ENCODE measurements around the gene SLK. TPM values are rescaled to one million over a fixed set of nuclear protein-coding genes. Genes with fewer than 3 reads are reported as not detected.

SLK gene
- total RNA-seq, 1 experiment from 2014 or later = 15.5 TPM

GRCh38 chr10:103979530-103979929 lies 12.6 kb downstream of the SLK start:
- in situ Hi-C loops (cut with HindIII; ENCODE audit: low pct_unique_long_range_greater_than_20kb, low sequenced_read_pairs) = no loop called here
- DNase-seq (ENCODE audit: low read depth) = no peak

DNA sequence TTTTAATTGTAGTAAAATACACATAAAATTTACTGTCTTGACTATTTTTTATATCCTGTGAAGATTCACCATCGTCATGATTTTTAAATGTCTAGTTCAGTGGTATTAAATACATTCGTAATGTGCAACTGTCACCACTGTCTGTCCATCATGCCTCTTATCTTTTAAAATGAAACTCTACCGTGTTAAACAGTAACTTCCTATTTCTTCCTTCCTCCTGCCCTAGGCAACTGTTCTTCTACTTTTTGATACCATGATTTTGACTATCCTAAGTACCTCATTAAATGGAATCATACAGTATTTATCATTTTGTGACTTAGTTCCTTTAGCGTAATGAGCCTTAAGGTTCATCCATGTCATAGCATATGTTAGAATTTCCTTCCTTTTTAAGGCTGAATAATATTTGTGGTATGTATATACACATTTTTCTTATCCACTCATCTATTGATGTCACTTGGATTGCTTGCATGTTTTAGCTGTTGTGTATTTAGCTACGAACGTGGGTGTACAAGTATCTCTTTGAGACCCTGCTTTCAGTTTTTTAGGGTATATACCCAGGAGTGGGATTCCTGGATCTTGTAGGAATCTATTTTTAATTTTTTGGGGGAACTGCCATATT lies 13.5 kb downstream of the SLK start:
- in situ Hi-C loops (cut with HindIII; ENCODE audit: low pct_unique_long_range_greater_than_20kb, low sequenced_read_pairs) = no loop called here
- no peak for DNase-seq (ENCODE audit: low read depth)

DNA sequence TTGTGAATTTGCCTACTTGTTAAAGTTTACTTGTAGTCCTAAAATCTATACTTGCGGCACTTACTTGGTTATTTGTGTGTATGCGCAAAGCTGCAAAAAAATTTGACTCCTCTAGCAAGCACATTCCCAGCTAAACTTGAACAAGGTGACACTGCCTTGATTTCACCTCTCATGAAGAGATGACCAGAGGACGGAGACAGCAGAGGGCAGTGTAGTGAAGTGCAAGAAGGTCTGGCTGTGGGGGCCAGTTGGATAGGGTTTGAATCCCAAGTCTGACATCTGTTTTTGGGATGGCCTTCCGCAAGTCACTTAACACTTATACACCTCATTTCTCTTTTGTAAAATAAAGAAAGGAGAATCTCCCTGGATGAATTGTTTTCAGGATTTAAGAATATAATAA lies 15.7 kb downstream of the SLK start:
- no peak for DNase-seq (ENCODE audit: low read depth)
- in situ Hi-C loops (cut with HindIII; ENCODE audit: low pct_unique_long_range_greater_than_20kb, low sequenced_read_pairs) = no loop called here

GRCh38 chr10:103983367-103983911 lies 16.5 kb downstream of the SLK start:
- DNase-seq (ENCODE audit: low read depth) = no peak
- in situ Hi-C loops (cut with HindIII; ENCODE audit: low pct_unique_long_range_greater_than_20kb, low sequenced_read_pairs) = no loop called here

GRCh38 chr10:103985726-103986125 lies 18.8 kb downstream of the SLK start:
- in situ Hi-C loops (cut with HindIII; ENCODE audit: low pct_unique_long_range_greater_than_20kb, low sequenced_read_pairs) = no loop called here
- DNase-seq (ENCODE audit: low read depth) = no peak

DNA sequence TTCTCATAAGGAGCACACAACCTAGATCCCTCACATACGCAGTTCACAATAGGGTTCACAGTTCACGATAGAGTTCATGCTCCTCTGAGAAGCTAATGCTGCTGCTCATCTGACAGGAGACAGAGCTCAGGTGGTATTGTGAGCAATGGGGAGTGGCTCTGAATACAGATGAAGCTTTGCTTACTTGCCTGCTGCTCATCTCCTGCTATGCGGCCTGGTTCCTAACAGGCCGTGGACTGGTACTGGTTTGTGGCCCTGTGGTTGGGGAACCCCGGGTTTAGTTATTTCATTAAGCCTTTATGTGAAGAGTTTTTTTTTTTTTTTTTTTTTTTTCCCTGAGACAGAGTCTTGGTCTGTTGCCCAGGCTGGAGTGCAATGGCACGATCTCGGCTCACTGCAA lies 19.4 kb downstream of the SLK start:
- DNase-seq (ENCODE audit: low read depth) = no peak
- in situ Hi-C loops (cut with HindIII; ENCODE audit: low pct_unique_long_range_greater_than_20kb, low sequenced_read_pairs) = no loop called here

GRCh38 chr10:103990121-103990520 lies 23.2 kb downstream of the SLK start:
- in situ Hi-C loops (cut with HindIII; ENCODE audit: low pct_unique_long_range_greater_than_20kb, low sequenced_read_pairs) = no loop called here
- DNase-seq (ENCODE audit: low read depth) = no peak

DNA sequence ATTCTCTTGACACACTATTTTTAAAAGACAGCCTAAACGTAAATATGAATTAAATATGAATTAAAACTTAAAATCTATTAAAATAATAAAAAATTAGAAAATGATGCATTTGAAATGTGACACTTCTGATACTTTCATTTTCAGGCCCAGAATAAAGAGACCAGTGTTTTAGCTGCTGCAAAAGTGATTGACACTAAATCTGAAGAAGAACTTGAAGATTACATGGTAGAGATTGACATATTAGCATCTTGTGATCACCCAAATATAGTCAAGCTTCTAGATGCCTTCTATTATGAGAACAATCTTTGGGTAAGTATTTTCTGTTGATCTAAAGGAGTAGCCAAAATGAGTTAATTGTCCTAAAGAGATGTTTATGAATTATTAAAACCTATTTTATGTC lies 23.6 kb downstream of the SLK start:
- DNase-seq (ENCODE audit: low read depth) = no peak
- in situ Hi-C loops (cut with HindIII; ENCODE audit: low pct_unique_long_range_greater_than_20kb, low sequenced_read_pairs) = no loop called here

GRCh38 chr10:103991393-103992128 lies 24.6 kb downstream of the SLK start:
- no peak for DNase-seq (ENCODE audit: low read depth)
- in situ Hi-C loops (cut with HindIII; ENCODE audit: low pct_unique_long_range_greater_than_20kb, low sequenced_read_pairs) = no loop called here

GRCh38 chr10:103995134-103995533 lies 28.2 kb downstream of the SLK start:
- in situ Hi-C loops (cut with HindIII; ENCODE audit: low pct_unique_long_range_greater_than_20kb, low sequenced_read_pairs) = no loop called here
- DNase-seq (ENCODE audit: low read depth) = no peak

DNA sequence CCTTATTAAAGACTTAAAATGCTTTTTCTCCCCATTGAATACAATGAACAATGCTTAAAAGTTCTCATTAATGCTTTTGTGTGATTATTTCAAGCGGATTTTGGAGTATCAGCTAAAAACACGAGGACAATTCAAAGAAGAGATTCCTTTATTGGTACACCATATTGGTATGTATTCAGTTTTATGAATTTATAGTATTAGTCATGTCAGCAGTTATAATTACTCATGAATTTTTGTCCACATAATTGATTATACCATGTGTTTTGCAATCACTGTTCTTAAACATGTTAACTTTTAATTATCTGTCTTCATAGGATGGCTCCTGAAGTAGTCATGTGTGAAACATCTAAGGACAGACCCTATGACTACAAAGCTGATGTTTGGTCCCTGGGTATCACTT lies 31.9 kb downstream of the SLK start:
- in situ Hi-C loops (cut with HindIII; ENCODE audit: low pct_unique_long_range_greater_than_20kb, low sequenced_read_pairs) = no loop called here
- no peak for DNase-seq (ENCODE audit: low read depth)

DNA sequence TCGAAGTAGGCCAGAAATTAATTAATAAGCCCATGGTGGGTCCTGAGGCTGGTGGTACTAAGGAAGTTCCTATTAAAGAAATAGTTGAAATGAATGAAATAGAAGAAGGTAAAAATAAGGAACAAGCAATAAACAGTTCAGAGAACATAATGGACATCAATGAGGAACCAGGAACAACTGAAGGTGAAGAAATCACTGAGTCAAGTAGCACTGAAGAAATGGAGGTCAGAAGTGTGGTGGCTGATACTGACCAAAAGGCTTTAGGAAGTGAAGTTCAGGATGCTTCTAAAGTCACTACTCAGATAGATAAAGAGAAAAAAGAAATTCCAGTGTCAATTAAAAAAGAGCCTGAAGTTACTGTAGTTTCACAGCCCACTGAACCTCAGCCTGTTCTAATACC lies 36.0 kb downstream of the SLK start:
- in situ Hi-C loops (cut with HindIII; ENCODE audit: low pct_unique_long_range_greater_than_20kb, low sequenced_read_pairs) = no loop called here
- no peak for DNase-seq (ENCODE audit: low read depth)

DNA sequence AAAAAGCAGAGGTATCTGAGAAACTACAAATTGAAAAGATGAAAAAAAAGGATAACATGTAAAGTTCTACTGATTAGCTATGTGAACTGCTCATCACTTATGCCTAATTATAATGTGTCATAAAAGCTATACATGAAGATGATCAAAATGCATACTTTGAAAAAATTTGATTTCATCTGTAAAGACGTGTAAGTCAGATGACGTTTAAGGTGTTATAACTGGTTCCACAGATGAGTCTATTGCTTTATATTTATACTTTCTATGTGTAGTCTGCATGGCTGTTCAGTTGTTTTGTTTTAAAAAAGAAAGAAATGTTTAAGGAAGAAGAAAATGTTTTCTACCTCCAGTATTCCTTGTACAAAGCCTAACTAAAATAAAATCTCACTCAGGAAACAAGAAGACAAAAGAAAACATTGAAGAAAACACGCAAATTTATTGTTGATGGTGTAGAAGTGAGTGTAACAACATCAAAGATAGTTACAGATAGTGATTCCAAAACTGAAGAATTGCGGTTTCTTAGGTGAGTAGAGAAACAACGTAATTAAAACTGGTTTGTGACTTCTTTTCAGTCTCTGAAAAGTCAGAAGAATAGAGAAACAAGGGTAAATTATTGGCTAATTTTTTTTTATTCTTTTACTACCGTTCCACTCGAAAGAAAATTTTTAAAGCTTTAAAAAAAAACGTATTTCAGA lies 38.4 kb downstream of the SLK start:
- in situ Hi-C loops (cut with HindIII; ENCODE audit: low pct_unique_long_range_greater_than_20kb, low sequenced_read_pairs) = no loop called here
- DNase-seq (ENCODE audit: low read depth) = no peak

DNA sequence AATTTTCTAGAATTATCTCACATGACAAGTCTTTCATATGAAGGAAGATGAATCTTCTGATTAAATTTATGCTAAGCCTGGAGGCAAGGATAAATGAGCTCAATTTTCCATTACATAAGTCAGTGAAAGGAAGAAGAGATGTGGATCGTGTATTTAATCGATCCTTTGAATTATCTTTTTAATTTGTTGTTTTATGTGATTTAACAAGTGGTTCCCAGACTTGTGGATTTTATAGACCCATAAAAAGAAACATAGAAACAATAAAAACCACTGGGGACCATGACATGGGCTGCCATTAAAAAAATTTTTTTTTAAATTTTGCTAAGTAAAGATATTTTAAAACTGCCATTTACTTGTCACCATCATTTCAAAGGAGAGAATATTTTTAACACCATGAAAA lies 45.0 kb downstream of the SLK start:
- DNase-seq (ENCODE audit: low read depth) = no peak
- in situ Hi-C loops (cut with HindIII; ENCODE audit: low pct_unique_long_range_greater_than_20kb, low sequenced_read_pairs) = no loop called here

GRCh38 chr10:104013489-104013888 lies 46.5 kb downstream of the SLK start:
- in situ Hi-C loops (cut with HindIII; ENCODE audit: low pct_unique_long_range_greater_than_20kb, low sequenced_read_pairs) = no loop called here

GRCh38 chr10:104014176-104014575 lies 47.2 kb downstream of the SLK start:
- in situ Hi-C loops (cut with HindIII; ENCODE audit: low pct_unique_long_range_greater_than_20kb, low sequenced_read_pairs) = no loop called here

More at GRCh38 chr10:104013489-104013888, 46.5 kb downstream of the SLK start:
- DNase-seq (ENCODE audit: low read depth) = no peak

GRCh38 chr10:104016661-104017060 lies 49.7 kb downstream of the SLK start:
- in situ Hi-C loops (cut with HindIII; ENCODE audit: low pct_unique_long_range_greater_than_20kb, low sequenced_read_pairs) = no loop called here
- no peak for DNase-seq (ENCODE audit: low read depth)

More at GRCh38 chr10:104014176-104014575, 47.2 kb downstream of the SLK start:
- no peak for DNase-seq (ENCODE audit: low read depth)

DNA sequence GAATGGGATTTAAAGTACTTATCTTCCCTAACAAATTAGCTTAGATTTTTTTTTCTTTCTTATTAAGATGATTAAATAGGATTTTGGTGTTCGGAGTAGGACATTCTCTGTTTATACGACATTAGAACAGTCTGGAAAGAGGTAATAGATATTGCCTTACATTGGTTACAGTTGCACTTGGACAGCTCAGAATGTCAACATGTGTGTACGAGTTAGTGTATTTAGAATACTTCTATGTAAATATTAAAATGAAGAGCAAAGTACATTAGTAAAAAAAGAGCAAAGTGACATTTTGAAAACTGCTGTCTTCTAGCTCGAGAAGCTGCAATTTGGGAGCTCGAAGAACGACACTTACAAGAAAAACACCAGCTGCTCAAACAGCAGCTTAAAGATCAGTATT lies 51.5 kb downstream of the SLK start:
- in situ Hi-C loops (cut with HindIII; ENCODE audit: low pct_unique_long_range_greater_than_20kb, low sequenced_read_pairs) = no loop called here
- no peak for DNase-seq (ENCODE audit: low read depth)

DNA sequence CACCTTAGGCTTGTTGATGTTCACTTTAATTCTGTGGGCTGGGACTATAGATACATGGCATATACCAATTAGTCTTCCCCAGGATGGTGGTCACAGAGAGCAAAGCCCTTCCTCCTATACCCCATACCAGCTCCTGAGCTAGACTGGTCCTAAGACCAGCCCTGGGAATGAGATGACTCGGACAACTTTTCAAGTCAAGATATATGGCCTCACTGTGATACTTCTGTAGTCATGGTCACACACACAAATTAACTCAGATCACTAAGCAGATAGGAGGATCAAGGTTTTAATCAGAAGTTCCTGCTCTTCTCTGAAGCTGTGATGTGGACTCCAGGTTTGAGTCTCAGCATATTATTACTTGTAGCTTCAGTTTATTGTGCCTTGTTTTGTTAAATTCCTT lies 53.1 kb downstream of the SLK start:
- no peak for DNase-seq (ENCODE audit: low read depth)

More for the DNA sequence above, 53.1 kb downstream of the SLK start:
- in situ Hi-C loops (cut with HindIII; ENCODE audit: low pct_unique_long_range_greater_than_20kb, low sequenced_read_pairs) = no loop called here

All from Caki2 (cell line).